Measurements from ENCODE around the gene TYW5.

Gene TYW5

DNA sequence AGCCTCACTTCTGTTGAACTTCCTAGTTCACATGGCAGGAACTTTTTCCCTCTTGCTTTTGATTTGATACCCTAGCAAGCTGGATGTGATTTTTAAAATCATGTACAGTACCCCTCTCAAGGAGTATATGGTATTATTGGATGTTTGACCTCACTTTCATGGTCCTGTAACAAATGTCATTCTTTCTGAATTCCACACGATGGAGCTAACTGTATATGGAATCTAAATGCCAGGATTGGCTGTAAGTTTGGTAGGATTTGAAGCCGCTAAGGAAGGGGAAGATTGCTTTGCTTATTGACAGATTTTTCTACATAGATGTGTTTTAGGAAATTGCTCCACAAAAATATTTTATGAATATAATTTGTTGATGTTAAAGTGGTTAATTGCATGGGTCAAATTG, 18.4 kb upstream of the TYW5 start:
- peak; percentile 65 for DNase-seq (ENCODE audit: low spot score)

DNA sequence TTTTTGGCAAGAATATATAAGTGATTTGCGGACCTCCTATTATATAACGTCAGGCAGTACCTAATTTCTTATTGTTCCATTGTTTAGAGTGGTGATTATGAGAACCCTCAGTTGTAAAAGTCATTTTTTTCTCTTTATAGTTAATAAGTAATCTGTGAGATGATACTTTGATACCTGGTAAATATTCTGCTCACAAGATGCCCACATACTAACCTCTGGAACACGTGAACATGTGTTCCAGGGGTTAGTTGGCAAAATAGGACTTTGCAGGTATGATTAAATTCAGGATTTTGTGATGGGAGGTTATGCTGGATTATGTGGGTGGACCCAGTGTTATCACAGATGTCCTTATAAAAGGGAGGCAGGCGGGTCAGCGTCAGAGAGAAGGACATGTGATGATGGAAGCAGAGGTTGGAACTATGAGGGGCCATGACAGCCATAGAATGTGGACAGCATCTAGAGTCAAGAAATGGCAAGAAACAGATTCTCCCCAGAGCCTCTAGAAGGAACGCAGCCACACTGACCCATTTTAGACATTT, 16.9 kb upstream of the TYW5 start:
- no peak for DNase-seq (ENCODE audit: low spot score)

DNA sequence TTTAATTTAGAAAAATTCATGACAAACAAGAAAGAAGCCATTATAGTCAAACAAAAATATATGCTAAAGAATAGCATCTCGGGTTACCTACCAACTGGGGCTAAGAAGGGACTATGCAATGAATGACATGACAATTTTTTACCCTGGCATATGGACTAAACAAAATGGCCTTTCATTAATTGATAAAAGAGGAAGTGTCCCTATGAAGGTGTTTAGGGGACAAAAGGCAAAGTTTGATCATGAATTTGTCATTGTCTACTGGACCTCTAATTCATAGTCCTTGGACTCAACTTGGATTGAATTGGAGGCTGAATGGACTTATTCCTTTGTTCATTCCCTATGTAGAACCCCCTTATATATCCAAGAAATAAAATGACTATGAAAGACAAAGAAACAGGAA, 12.8 kb upstream of the TYW5 start:
- DNase-seq (ENCODE audit: low spot score): no peak

DNA sequence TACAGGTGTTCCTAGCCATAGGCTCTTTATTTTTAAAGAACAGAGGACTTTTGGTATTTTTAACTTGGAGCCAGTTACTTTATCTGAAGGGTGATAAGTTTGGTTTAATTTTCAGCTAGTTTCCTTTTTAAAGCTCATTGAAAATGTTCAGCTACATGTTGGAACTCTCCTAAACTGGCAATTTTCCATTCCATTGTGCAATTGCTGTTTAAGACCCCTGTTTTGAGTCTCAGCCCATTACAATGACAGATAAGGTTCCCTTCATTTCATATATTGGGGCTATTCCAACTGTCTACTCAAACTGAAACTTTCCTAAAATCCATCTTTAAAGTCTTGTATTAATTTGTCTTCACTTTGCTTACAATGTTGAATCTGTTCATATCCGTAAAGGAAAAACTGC, 11.7 kb upstream of the TYW5 start:
- DNase-seq (ENCODE audit: low spot score): no peak

DNA sequence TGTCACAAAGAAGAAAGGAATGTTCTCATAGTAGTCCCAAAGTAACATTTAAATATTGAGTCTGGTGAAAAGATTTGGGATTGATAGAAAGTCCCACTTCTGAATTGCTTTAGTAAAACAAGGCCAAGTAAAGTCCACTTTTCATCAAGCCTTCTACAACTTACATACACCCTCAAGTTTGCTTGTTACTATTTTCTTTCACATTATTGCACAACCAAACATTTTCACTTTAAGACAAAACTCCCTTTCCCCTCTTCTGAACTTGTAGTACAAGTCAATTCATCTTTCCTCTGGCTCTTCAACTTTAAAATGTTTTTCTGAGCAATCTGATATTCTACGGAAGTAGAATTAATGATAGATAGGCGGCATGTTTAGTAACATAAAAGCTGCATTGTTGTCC, 11.1 kb upstream of the TYW5 start:
- DNase-seq (ENCODE audit: low spot score): no peak

DNA sequence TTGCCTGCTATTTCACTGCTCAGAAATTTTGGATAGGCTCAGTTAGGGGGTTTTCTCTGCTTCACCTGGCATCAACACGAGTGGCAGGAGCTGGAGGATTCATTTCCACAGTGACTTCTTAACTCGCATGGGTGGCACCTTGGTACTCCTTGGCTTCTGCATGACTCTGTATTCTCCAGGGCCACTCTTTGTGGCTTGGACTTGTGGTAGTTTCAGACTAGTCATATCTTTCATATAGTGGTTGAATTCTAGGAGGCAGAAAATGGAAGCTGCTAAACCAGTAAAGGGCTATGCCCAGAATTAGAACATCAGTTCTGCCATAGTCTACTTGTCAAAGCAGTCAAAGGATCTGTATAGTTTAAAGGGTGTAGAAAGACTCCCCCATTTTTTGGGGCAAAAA, 6.9 kb upstream of the TYW5 start:
- DNase-seq (ENCODE audit: low spot score): no peak

DNA sequence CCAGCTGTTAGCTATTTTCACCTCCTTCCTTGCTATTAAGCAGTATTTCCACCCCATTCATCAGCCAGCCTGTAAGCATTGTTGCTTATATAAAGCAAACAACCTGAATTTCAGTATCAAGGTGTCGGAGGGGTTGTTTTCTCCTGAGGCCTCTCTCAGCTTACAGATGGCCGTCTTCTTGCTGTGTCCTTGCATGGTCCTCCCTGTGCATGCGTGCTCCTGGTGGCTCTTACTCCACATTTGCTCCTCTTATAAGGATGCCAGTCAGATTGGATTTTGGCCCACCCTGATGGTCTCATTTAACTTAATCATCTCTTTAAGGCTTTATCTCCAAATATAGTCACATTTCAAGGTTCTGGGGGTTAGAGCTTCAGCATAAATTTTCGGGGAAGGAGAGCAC, 2.7 kb upstream of the TYW5 start:
- DNase-seq (ENCODE audit: low spot score): no peak

DNA sequence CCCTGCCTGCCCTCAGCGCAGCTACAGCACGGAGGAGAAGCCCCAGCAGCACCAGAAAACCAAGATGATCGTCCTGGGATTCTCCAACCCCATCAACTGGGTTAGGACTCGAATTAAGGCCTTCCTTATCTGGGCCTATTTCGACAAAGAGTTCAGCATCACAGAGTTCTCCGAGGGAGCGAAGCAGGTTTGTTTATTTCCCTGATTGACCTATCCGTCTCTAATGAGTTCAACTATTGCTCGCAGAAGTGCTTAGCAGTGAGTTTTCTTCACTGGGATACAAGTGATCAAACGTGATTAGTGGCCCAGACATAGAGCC, 730 bp upstream of the TYW5 start:
- DNase-seq (ENCODE audit: low spot score): no peak

DNA sequence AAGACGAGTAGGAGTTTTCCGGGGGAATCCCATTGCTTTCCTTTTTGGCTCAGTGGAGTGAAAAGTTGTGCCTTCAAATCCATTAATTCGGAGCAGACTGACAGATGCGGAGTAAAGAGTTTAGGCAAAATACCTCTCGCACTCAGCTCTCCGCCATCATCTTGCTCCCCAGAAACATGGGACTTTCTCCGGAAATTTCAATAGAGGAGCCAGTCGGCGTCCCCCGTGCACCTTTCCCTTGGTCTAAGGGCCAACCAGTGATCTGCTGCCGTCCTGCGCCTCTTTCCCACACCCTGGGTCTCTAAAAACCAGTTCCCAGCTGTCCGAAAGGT, 318 bp downstream of the TYW5 start:
- DNase-seq (ENCODE audit: low spot score): no peak

DNA sequence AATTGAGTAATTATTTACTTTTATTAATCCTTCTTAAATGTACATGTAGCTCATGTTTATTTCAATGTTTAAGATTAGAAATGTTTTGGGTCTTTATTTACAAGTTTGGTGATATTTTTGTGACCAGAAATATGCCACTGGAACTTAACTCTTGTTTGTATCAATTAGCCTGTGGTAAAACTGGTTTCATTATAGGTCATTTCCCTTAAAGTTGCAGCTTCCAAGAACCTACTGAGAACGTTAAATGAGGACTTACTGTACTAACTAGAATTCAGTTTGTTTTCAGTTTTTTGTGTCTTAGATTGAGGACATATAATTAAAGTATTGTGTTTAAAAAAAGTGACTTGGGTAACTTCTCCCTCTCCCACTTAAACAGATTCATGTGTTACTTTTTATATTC, 4.3 kb downstream of the TYW5 start:
- no peak for DNase-seq (ENCODE audit: low spot score)

DNA sequence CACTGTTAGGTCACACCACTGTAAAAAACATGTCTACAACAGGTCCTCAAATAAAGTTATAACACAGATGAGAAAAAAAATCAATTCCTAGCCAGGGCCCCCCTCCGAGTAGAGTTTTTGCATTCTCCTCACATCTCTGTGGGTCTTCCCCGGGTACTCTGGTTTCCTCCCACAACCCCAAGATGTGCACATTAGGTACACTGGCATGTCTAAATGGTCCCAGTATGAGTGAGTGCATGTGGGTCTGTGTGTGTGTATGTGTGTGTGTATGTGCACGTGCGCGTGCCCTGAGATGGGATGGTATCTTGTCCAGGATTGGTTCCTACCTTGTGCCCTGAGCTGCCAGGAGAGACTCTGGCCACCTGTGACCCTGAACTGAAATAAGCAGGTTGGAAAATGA, 4.9 kb downstream of the TYW5 start:
- no peak for DNase-seq (ENCODE audit: low spot score)

DNA sequence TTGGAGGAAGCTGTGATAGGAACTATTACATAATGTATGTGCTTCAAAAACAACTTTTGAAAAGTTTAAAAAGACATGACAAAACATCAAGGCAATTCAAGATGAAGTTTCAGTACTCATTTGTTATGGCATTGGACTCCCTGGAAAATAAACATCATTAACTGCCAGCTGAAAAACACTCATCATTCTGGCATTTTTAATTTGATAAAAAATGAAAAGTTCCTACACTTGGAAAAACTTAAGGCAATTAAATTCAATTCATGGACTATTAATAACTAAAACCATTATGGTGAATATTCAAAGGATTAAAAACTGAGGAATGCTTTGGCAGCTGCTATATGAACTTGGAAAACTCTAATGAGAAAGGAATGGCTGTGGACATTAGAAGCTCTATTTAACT, 8.5 kb downstream of the TYW5 start:
- no peak for DNase-seq (ENCODE audit: low spot score)

DNA sequence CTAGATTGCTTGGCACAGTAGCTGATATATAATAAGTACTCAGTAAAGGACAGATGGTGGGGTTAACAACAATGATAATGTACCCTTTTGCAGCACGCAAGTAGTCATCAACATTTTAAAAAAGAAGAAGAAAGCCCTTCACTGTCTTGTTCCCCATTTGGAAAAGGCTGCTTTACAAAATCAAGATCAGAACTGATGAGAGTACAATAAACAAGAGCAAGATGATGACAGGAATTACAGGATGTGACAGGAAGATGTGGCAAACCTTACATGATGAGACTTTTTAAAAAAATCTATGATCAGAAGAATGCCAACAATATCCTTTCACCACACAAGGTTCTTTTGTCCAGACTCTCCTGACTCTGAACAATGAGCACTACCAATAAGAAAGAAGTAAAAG, 9.1 kb downstream of the TYW5 start:
- DNase-seq (ENCODE audit: low spot score): no peak

DNA sequence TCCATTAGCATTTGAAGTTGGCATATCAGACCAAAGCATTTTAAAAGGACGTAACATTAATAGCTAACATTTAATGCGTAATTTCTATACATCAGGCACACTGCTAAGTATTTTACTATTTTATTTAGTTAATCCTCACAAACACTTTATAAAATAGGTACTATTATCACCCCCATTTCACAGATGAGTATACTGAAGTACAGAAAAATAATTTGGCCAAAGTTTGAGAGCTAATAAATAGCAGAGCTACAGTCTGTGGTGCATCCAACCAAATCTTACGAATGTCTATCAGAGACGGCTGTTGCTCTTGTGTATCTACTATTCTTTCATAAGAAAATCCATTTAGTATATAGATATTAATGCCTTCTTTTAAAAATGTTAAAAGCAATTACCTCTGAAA, 11.9 kb downstream of the TYW5 start:
- DNase-seq (ENCODE audit: low spot score): no peak

DNA sequence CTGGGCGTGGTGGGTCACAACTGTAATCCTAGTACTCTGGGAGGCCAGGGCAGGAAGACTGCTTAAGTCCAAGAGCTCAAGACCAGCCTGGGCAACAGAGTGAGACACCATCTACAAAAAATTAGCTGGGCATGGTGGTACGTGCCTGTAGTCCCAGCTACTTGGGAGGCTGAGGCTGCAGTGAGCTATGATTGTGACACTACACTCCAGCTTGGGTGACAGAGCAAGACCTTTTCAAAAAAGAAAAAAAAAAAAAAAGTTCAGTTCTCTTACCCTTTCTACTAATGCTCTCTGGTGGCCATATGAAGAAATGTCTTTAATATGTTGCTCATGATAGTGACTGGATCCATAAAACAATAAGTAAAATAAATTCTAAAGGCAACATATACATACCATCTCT, 14.9 kb downstream of the TYW5 start:
- DNase-seq (ENCODE audit: low spot score): no peak

DNA sequence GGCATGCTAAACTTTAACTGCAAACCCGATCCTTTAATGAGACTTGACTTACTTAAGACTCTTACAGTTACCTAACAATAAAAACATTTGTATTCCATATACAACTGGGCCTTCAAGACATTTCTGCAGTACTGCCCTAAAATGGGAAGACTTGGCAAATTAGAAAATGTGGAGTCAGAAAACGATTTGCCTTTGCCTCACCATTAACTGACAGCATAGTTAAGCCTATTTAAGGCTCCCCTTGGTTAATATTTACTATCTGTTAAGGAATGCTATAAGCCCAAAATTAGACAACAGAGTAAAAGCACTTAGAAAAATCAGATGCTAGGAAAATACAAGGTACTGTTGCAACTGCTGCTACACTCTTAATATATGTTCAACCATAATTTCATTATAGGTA, 18.7 kb downstream of the TYW5 start:
- no peak for DNase-seq (ENCODE audit: low spot score)

DNA sequence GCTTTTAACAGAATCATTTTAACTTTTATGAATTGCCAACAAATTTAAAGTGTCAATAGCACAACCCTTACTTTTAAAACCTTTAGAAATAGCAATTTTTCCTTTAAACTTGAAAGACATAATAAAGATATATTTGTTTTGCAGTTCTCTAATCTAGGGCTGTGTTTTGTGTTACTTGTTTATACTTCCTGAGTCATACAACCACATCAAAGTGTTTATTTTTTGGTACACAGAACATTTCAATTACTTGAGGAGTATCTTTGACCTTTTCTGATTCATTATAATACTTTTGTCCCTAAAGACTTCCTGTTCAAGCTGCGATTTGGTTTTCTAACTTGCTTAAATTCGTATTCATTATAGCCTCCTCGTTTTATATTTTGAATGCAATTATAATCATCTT, 21.8 kb downstream of the TYW5 start:
- no peak for DNase-seq (ENCODE audit: low spot score)

DNA sequence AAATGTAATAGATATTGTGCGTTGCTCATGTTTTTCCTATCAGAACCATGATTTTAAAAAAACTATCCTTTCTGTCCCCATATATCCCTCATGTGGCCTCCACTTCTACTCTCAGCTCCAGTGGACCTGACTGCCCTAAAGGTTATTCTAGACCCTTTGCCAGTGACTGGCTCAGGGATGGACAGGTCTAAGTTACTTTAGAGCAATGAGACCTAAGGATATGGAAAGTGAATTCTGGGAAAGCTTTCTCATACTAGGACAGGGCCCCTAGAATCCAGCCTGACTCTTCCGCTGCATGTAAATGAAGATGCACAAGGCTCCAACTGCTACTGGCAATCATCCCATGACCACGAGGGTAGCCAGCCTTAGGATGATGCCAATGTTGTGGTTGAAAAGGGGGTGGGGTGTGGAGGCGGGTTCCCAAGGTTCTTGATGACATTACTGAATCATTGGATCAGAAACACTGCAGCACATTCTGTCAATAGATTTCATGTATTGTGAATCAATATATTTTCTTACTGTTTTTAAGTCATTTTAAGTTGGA, 22.9 kb downstream of the TYW5 start:
- peak; percentile 94 for DNase-seq (ENCODE audit: low spot score)

DNA sequence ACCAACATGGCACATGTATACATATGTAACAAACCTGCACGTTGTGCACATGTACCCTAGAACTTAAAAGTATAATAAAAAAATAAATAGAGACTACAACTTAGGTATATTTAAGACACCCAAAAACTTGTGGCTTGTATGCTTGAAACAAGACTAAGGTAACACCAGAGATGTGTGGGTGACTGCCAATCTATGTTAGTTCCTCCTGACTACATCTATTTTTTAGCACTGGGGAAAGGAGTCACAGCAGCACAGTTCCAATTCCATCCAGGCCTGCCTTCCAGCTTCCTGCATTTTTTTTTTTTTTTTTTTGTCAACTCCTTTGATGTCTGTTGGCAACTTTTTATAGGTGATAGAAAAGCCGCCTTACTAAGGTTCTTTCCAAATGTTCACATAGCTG, 26.0 kb downstream of the TYW5 start:
- DNase-seq (ENCODE audit: low spot score): no peak

DNA sequence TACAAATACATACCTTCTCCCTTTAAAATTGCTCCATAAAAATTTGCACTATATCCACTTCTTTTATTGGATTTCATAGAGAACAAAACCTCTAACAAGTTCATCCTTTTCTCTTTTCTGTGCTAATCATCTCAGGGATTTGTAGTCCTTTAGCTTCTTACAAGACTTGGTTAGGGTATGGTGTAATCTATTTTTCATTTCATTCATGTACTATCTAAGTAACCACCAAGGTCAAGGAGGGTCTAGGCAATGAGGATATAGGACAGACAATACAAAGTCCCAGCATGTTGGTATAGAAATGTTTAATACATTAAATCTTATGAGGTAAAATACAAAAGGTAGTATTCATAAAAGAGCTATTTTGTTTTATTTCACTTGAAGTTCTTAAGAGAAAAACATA, 26.7 kb downstream of the TYW5 start:
- DNase-seq (ENCODE audit: low spot score): no peak

DNA sequence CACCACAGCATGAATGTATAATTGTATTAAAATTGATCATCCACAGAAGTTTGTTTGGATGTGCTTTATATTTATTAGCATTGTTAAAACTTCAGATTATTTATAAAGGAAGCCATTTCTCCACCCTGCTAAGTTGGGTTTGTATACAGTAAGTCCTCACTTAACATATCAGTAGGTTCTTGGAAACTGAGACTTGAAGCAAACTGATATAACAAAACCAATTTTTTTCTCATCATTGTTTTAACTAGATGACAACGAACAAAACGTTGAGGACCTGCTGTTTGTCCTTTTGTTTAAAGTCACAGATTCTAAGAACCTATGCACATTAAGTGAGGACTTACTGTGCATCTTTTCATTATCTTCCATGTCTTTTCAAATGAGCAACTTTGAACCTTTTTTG, 27.1 kb downstream of the TYW5 start:
- DNase-seq (ENCODE audit: low spot score): no peak

DNA sequence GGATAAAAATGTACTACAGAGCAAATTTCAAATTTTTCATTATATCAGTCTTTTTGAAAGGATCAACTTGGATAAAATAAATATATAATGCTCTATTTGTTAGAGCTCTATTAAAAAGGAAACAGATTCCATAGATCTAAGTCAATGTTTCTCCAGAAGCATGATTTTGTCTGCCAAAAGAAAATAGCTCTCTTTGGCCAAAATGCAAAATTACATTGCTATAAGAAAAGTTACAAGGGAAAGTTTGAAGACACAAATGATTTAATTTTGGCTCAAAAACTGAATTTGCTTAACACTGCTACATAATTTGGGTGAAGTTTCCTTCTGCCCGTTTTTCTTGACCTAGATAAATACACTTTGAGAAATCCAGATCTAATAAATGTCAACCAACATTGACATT, 28.5 kb downstream of the TYW5 start:
- no peak for DNase-seq (ENCODE audit: low spot score)

DNA sequence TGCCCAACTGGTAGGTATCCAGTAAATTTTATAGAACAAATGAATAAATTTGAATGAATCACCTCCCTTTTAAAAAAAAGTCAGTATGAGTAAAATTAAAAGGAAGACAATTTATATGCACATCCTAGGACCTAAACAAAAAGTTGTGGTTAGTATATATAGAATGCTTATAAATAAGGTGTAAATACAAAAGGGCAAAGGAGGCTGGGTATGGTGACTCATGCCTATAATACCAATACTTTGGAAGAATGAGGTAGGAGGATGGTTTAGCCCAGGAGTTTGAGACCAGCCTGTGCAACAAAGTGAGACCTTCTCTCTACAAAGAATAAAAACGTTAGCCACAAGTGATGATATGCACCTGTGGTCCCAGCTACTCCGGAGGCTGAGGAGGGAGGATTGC, 31.4 kb downstream of the TYW5 start:
- DNase-seq (ENCODE audit: low spot score): no peak

DNA sequence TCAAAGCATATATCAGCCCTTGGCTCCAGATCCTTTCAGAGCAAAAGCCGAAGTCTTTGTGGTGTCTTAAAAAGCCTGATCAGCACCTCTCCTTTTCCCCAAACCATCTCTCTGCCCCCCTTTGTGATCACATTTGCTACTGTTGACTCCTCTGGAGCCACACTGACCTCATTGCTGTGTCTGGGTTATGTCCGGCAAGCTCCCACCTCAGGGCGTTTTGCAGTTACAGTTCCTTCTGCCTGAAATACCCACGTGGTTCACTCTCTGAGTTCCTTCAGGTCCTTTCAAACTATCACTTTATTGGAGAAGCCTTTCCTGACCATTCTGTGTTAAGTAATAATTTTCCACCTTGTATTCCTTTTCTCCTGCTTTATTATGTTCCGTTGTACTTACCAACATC, 32.4 kb downstream of the TYW5 start:
- peak; percentile 39 for DNase-seq (ENCODE audit: low spot score)

DNA sequence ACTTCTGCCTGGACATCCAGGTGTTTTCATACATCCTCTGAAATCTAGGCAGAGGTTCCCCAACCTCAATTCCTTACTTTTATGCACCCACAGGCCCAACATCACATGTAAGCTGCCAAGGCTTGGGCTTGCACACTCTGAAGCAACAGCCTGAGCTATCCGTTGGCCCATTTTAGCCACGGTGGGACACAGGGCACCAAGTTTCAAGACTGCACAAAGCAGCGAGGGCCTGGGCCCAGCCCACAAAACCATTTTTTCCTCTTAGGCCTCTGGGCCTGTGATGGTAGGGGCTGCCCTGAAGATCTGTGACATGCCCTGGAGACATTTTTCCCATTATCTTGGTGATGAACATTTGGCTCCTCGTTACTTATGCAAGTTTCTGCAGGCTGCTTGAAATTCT, 38.3 kb downstream of the TYW5 start:
- no peak for DNase-seq (ENCODE audit: low spot score)
